ENCODE measurements around the gene CAPS2. TPM values are rescaled to one million over a fixed set of nuclear protein-coding genes. Genes with fewer than 3 reads are reported as not detected.

Gene CAPS2
- polyA plus RNA-seq, 1 donor from 2014 or later = 2.1 TPM

DNA sequence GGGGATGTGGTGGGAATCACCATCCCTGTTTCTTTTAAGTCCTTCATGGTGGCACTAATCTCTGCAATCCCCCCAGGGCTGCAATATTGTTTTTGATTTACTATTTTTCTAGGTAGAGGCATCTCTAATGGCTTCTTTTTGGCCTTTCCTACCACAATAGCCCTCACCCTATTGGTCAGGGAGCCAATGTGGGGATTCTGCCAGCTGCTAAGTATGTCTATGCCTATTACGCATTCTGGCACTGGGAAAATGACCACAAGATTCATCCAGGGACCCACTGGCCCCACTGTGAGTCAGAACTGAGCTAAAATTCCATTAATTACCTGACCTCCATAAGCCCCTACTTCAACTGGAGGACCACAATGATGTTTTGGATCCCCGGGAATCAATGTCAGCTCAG is 44.8 kb upstream of the CAPS2 start:
- TF ChIP-seq EP300 (conservative IDR thresholded peaks at IDR 0.05; ENCODE audit: poor library complexity, severe bottlenecking) (no peak), SMC3 (conservative IDR thresholded peaks at IDR 0.05; ENCODE audit: poor library complexity) (no peak), POLR2AphosphoS5 (IDR thresholded peaks at IDR 0.05) (no peak), TAF1 (IDR thresholded peaks at IDR 0.05; ENCODE audit: low read depth) (no peak), EZH2 (IDR thresholded peaks at IDR 0.05; ENCODE audit: borderline replicate concordance, insufficient read depth, low read length, poor library complexity, severe bottlenecking) (no peak), MXI1 (conservative IDR thresholded peaks at IDR 0.05; ENCODE audit: poor library complexity, severe bottlenecking) (no peak), RAD21 (conservative IDR thresholded peaks at IDR 0.05) (no peak)
- TF ChIP-seq, protein P1, sequence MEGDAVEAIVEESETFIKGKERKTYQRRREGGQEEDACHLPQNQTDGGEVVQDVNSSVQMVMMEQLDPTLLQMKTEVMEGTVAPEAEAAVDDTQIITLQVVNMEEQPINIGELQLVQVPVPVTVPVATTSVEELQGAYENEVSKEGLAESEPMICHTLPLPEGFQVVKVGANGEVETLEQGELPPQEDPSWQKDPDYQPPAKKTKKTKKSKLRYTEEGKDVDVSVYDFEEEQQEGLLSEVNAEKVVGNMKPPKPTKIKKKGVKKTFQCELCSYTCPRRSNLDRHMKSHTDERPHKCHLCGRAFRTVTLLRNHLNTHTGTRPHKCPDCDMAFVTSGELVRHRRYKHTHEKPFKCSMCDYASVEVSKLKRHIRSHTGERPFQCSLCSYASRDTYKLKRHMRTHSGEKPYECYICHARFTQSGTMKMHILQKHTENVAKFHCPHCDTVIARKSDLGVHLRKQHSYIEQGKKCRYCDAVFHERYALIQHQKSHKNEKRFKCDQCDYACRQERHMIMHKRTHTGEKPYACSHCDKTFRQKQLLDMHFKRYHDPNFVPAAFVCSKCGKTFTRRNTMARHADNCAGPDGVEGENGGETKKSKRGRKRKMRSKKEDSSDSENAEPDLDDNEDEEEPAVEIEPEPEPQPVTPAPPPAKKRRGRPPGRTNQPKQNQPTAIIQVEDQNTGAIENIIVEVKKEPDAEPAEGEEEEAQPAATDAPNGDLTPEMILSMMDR (IDR thresholded peaks at IDR 0.05; ENCODE audit: poor library complexity, severe bottlenecking) = no peak
- TF ChIP-seq, protein P2, sequence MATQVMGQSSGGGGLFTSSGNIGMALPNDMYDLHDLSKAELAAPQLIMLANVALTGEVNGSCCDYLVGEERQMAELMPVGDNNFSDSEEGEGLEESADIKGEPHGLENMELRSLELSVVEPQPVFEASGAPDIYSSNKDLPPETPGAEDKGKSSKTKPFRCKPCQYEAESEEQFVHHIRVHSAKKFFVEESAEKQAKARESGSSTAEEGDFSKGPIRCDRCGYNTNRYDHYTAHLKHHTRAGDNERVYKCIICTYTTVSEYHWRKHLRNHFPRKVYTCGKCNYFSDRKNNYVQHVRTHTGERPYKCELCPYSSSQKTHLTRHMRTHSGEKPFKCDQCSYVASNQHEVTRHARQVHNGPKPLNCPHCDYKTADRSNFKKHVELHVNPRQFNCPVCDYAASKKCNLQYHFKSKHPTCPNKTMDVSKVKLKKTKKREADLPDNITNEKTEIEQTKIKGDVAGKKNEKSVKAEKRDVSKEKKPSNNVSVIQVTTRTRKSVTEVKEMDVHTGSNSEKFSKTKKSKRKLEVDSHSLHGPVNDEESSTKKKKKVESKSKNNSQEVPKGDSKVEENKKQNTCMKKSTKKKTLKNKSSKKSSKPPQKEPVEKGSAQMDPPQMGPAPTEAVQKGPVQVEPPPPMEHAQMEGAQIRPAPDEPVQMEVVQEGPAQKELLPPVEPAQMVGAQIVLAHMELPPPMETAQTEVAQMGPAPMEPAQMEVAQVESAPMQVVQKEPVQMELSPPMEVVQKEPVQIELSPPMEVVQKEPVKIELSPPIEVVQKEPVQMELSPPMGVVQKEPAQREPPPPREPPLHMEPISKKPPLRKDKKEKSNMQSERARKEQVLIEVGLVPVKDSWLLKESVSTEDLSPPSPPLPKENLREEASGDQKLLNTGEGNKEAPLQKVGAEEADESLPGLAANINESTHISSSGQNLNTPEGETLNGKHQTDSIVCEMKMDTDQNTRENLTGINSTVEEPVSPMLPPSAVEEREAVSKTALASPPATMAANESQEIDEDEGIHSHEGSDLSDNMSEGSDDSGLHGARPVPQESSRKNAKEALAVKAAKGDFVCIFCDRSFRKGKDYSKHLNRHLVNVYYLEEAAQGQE (IDR thresholded peaks at IDR 0.05; ENCODE audit: borderline replicate concordance) = no peak
- Histone ChIP-seq H2AFZ (ENCODE audit: low read depth, low read length) (no peak overlapping the region), H3K36me3 (ENCODE audit: insufficient read depth, low read length) (no peaks in the 10 kb centered on the region), H4K20me1 (ENCODE audit: insufficient read depth) (no peaks in the 10 kb centered on the region), H3K4me3 (ENCODE audit: low read length) (no peak overlapping the region), H3F3A (ENCODE audit: insufficient read depth, low read length, poor library complexity, severe bottlenecking) (no peaks in the 10 kb centered on the region), H3K79me2 (replicated peaks; ENCODE audit: insufficient read depth, low read length) (no peaks in the 10 kb centered on the region), H3K27me3 (ENCODE audit: insufficient read depth, low read depth, low read length) (no peaks in the 10 kb centered on the region), H3K9me3 (ENCODE audit: low read length) (no peaks in the 10 kb centered on the region), H3K4me2 (ENCODE audit: low read length) (no peak overlapping the region), H3K9me2 (ENCODE audit: insufficient read depth, low read length) (no peaks in the 10 kb centered on the region), H3K27ac (ENCODE audit: low read length) (no peak overlapping the region), H3K9ac (ENCODE audit: low read length) (no peak overlapping the region)

DNA sequence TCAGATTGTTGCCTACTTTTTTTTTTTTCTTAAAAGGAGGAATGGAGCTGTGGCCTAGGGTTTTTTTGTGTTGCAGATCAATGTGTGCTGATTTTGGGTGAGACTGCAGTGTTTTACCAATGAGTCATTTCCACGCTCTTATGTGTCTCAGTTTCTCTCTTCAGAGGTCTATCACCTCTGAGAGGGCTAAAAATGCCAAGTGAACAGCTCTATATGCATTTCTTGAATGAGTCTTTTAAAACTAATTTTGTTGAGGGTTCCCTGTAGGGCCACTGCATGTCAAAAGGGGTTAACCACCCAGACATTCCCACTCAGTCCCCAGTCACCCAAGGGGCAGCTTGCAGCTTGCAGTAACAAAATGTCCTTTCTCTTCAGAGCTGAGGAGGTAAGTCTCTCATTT is 36.5 kb upstream of the CAPS2 start:
- H4K20me1 ChIP-seq (ENCODE audit: insufficient read depth) = no peaks in the 10 kb centered on the region

More for the DNA sequence above, 36.5 kb upstream of the CAPS2 start:
- H3K9ac ChIP-seq (ENCODE audit: low read length) = no peak overlapping the region
- H3K36me3 ChIP-seq (ENCODE audit: insufficient read depth, low read length) = no peaks in the 10 kb centered on the region
- H3K27me3 ChIP-seq (ENCODE audit: insufficient read depth, low read depth, low read length) = no peaks in the 10 kb centered on the region
- H3K9me3 ChIP-seq (ENCODE audit: low read length) = no peaks in the 10 kb centered on the region
- TF ChIP-seq RAD21 (conservative IDR thresholded peaks at IDR 0.05) = no peak
- no peak for TF ChIP-seq TAF1 (IDR thresholded peaks at IDR 0.05; ENCODE audit: low read depth)
- TF ChIP-seq, protein P2 (IDR thresholded peaks at IDR 0.05; ENCODE audit: borderline replicate concordance) = no peak
- TF ChIP-seq EP300 (conservative IDR thresholded peaks at IDR 0.05; ENCODE audit: poor library complexity, severe bottlenecking) = no peak
- TF ChIP-seq, protein P1 (IDR thresholded peaks at IDR 0.05; ENCODE audit: poor library complexity, severe bottlenecking) = no peak
- H2AFZ ChIP-seq (ENCODE audit: low read depth, low read length) = no peak overlapping the region
- no peaks in the 10 kb centered on the region for H3F3A ChIP-seq (ENCODE audit: insufficient read depth, low read length, poor library complexity, severe bottlenecking)
- no peak overlapping the region for H3K4me2 ChIP-seq (ENCODE audit: low read length)
- no peak overlapping the region for H3K27ac ChIP-seq (ENCODE audit: low read length)
- no peaks in the 10 kb centered on the region for H3K9me2 ChIP-seq (ENCODE audit: insufficient read depth, low read length)
- H3K4me3 ChIP-seq (ENCODE audit: low read length) = no peak overlapping the region
- no peaks in the 10 kb centered on the region for H3K79me2 ChIP-seq (replicated peaks; ENCODE audit: insufficient read depth, low read length)

All from neural cell (in vitro differentiated cells).